Stimulated activated CD8-positive, alpha-beta memory T cell treated with anti-CD3 and anti-CD28 coated beads, Interleukin-7, amount 100 ng/mL, for 48 hours (primary cell): ENCODE data around the gene MYADML2.

Experiments
- DNase-seq, 2 donors: peaks; one replicate each; pipeline ENCODE4 v3.0.0-alpha.2; 2020; ENCODE audit warnings: low read depth in 1 of 2; ENCODE audit errors: extremely low read depth in 1 of 2

MYADML2 gene

GRCh38 chr17:81980122-81980521, 33.1 kb upstream of the MYADML2 start:
- DNase-seq: no peak

DNA sequence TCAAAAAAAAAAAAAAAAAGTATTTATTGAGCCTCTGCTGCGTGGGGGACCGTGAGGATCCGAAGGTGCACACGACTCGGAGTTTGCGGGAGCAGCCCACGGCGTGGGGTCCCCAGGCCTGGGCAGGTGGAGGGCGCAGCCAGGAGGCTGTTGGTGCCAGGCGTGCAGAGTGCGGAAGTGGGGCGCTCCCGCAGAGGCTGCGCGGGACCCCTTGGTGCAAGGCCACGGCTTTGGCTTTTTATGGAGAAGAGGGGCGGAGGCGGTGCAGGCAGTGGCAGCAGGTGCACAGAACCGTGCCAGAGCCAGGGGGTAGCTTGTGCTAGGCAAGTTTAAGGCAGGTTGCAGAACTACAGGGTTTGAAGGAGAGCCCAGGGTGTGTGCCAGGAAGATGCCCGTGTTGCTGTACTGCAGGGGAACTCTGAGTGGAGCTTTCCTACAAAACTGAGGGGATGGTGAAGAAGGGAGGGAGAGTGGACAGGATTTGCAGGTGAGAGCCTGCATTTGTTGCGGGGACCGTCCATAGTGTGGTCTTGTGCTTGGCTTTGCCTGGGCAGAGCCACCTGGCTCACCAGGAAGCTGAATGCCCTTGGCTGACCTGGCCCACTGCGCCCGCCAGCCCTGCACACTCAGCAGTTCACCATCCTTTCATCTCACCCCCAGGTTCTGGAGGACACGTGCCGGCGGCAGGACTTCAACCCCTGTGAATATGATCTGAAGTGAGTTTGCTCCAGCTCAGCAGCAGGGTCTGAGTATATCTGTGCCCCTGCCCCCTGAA, 31.7 kb upstream of the MYADML2 start:
- DNase-seq: no peak

GRCh38 chr17:81977211-81977808, 30.3 kb upstream of the MYADML2 start, which contains the start of gene ASPSCR1:
ASPSCR1 (plus strand) TSS chr17:81977629; CDS start chr17:81977647, 18 bp downstream.
- peak; percentile 70 to 82 for DNase-seq

GRCh38 chr17:81976332-81977210, 29.5 kb upstream of the MYADML2 start:
- DNase-seq: no peak

GRCh38 chr17:81973432-81973831, 26.4 kb upstream of the MYADML2 start:
- DNase-seq: no peak

DNA sequence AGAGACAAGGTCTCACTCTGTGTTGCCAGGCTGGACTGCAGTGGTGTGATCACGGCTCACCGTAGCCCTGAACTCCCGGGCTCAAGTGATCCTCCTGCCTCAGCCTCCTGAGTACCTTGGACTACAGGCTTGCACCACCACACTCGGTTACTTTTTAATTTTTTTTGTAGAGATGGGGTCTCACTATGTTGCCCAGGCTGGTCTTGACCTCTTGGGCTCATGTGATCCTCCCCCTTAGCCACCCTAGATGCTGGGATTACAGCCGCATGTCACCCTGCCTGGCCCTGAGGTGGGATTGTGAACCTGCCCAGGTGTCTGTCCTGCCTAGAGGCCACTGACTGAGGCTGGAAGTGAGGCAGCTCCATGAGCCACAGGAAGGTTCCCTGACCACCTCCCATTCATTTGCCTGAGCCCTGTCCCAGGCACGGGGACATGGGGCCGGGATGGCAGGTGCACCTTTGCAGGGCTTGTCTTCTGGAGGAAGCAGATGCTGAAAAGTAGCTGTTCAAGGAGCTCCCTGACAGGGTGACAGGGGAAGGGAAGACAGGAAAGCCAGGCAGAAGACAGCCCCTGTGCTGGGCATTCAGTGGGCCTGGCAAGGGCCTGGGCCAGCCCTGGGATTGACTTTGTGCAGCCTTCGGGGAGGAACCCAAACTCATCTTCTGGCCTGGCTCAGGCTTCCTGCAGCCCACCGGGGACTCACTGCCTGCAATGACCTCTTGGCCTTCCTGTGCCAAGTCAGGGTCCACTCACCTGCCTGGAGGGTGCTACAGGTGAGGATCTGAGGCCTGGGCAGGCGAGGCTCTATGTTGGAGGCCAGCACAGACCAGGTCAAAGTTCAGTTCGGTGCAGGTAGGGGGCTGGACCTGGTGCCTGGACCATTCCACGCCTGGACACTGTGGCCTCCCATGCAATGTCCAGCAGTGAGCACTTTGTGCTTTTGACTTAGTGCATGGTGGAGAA, 22.1 kb upstream of the MYADML2 start:
- DNase-seq: no peak

- no peak for DNase-seq
Measured at GRCh38 chr17:81968396-81968745, 21.3 kb upstream of the MYADML2 start.

DNA sequence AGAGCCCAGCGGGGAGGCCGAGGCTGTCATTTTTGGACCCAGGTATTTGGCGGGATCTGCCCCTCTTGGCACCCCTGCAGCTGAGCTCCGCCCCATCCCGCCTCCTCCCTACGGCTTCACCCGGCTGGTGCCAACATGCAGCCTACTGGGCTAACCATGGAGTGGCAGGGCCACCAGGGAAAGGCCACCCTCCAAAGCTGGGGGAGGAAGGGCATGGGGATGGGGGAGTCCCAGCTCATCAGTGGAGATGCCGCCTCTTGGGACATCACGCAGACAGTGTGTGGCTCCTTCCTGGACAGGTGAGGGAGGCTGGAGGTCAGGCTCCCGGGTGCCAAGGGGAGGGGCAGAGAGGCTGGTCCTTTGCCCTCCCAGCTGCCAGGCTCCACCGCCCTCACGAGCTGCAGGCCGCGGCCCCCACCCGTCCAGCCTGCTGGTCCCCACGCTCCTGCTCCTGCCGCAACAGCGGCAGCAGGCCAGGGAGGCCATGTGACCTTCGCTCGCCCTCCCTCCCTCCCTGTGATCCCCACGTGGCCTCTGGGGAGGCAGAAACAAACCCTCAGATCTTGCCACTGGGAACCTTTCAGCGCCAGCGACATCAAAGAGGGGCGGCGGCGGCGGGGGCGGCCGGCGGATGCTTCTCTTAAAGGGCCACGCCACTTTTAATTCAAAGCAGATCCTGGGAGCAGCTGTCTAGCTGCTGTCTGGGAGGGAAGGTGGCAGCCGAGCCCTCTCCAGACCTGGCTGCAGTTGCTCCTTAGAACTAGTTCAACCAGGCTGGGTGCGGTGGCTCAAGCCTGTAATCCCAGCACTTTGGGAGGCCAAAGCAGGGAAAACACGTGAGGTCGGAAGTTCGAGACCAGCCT, 20.7 kb upstream of the MYADML2 start:
- DNase-seq: peak; percentile 76 to 82

DNA sequence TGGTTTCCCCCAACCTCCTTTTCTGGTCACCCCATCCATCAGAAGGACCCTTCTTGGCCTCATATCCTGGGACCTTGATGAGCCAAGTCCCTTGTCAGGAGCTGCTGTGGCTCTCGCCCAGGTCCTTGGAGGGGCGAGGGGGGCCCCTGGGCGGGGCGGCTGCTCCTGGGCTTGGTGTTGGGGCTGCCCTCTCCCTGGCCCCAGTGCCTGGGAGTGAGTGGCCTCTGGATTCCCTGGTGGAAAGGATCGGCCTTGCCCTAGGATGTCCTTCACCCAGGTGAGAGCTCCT, 20.2 kb upstream of the MYADML2 start:
- no peak for DNase-seq

DNA sequence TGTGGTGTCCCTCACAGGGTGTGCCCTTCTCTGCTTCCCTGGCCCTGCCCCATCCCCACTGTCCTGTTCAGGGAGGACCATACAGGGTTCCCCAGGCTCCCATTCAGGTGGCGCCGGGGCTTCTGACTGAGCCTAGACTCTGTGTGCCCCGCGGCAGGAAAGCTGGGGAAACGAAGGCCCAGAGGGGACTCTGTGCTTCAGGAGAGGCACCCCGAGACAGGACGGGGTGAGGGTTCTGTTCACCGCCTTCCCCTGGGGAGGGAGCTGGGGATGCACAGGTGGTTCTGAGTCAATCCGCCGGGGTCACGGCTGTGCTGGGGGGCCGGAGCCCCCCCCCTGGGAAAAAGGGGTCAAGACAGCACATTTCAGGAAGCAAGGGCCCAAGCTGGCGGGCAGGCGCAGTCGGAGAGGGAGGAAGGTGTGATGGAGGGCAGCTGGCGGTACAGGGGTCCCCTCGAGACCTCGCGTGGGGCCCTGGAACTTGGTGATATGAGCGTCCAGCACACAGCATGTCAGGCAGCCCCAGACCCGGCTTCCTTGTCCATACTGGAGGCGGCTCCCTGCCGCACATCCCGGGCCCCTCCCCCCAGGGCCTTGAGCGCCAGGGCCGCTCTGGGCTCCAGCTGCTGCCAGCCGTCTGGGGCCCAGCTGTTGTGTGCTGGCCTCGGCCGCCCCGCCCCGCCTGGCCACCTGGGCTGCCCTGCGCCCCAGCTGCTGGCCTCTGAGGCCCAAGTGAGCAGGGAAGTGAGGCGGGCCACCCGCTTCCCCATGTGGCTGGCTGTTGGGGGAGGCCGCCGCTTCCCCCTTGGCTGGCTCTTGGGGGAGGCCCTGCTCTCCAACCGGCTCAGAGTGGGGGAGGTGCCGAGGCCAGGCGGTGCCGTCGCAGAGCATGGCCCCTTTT, 19.6 kb upstream of the MYADML2 start:
- no peak for DNase-seq

GRCh38 chr17:81964081-81964849, 17.2 kb upstream of the MYADML2 start:
- no peak for DNase-seq

DNA sequence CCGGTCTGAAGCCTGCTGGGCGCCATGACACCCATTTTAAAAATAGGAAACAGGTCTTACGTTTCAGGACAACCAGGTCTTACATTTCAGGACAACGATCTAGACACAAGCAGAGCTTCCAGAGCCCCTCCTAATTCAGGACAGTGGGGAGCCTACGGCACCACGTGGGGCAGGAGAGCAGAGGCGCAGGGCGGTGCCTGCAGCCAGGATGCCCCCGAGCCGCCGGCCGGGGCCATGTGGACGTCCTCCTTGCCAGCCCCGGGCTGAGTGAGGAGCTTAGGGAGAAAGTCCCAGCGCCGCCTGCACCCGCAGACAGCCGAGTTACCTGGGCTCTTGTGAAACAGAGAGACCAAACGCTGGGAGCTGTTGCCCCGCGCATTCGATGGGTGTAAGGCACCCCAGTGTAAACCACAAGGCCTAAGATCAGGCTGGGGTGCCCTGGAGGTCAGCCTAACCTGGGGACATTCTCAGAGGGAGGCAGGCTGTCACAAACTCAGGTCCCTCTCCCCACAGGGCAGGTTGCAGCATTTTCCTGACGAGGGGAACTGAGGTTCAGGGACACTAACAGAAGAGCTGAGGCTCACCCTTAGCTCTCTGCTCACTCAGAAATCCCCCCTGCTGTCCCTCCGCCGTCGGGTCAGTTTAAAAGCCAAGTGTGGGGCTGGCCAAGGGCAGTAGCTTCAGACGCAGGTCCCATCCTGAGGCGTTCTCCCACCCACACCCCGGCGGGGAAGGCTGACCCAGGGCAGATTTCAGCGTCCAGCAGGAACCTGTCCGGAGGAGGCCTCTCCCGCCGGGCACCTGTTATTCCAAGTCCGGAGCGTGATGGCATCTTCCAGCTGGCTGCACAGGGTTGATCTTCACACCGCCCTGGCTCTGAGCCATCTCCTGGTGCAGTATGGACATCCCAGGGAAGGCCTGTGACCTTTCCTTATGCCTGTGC, 15.7 kb upstream of the MYADML2 start:
- no peak for DNase-seq

DNA sequence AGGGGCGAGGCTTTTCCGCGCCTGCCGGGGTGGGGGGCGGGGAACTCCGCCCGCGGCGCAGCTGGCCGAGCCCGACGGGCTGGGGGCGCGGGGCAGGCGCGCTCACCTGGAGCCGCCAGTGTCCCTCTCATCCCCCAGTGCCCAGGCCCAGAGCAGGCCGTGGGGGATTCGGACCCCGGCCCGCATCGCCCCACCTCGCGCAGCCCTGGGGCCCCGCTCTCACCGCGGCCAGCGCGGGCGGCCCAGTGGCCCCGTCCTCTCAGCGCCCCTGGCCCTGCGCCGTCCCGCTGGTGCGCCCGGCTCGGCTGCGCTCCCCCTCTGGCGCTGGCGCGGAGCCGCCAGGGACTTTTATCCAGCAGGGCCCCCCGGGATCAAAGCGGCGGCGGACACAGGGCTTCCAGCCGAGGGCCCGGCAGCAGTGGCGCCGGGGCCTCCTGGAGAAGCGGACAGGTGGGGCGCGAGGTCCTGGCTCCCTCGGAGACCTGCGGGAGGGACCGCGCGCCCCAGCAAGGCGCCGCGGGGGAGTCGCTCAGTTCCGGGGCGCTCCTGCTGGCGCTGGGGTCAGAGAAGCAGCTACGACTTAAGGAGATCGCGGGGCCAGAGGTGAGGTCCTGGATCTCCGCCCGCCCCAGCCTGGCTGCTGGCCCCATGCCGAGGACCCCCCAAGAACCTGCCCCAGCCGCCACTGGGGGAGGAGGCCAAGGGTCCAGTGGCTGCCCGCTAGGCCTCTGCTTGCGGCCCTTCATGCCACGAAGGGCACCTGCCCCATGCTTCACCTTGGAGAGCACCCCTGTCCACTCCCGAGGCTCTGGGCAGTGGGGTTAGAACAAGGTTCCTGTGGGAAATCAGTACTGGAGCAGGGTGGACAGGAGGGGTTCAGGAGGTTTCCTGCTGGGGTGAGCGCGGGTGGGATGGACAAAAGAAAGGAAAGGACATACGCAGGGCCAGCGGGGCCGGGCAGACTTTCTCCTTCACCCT, 14.8 kb upstream of the MYADML2 start:
- no peak for DNase-seq

GRCh38 chr17:81961087-81961511, 14.1 kb upstream of the MYADML2 start, which contains the start of gene NOTUM:
NOTUM (minus strand) TSS chr17:81961187; CDS start chr17:81960909, 278 bp downstream.
- DNase-seq: no peak

DNA sequence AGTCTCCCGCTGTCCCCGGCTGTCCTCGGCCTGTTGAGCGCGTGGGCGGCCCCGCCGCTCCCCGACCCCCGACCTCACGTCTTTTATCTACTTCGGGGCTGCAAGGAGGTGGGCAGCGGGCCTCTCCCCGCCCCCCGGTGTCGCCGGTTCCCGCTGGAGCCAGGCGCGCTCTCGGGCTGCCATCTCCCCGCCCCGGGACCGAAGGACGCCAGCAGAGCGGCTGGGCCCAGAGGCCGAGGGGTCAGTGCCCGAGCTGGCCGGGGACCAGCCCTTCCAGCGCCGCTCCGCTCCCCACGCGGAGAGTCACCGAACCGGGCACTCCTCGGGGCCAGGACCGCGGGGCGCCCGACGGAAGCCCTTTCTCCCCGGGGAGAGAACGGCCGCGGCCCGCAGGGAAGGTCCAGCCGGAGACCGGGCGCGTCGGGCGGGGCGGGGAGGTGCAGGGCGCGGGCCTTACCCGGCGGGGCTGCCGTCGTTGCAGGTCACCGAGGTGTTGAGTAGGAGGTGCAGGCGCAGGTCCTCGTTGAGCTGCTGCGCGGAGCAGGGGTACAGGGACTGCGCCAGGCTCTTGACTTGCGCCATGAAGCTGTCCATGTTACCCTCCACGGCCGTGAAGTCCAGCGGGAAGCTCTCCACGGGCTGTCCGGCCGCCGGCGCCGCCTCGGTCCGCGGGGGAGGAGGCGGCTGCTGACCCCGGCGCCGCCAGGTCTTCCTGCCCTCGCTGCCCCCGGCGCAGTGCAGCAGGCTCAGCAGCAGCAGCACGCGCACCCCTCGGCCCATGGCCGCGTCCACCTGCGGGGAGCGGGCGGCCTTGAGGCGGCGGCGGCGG, 13.3 kb upstream of the MYADML2 start:
- no peak for DNase-seq
